Measurements from ENCODE around the gene FGA.

DNA sequence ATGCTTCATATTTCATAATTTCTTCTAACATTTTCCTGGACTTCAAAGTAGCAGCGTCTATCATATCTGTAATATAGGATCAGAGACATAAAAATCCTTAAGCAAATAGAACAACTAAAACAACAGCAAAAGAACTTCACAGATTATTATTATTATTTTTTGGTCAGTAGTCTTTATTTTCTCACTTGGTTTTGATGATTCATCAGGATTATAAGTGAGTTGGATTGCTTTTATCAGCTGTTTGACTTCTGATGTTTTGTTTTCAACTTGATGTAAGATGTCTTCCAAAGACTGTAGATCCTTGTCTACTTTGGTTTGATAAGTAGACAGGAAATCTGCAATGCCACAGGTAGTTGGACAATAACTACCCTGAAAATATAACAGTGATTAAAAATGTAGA, 21.3 kb upstream of the FGA start:
- TF ChIP-seq EZH2phosphoT487 (IDR thresholded peaks at IDR 0.05; ENCODE audit: low read depth, severe bottlenecking, unreplicated experiment) (no peak), CTCF (IDR thresholded peaks at IDR 0.05; ENCODE audit: poor library complexity) (no peak), EZH2 (IDR thresholded peaks at IDR 0.05; ENCODE audit: borderline replicate concordance) (no peak)

All from hepatocyte (in vitro differentiated cells).